Fibroblast of peridontal ligament (primary cell): ENCODE measurements around the gene PLBD2.

ENCODE experiments used
- DNase-seq: peaks from one replicate; pipeline ENCODE4 v3.0.0-alpha.2; 2010; ENCODE audit errors: extremely low read depth

The PLBD2 gene

DNA sequence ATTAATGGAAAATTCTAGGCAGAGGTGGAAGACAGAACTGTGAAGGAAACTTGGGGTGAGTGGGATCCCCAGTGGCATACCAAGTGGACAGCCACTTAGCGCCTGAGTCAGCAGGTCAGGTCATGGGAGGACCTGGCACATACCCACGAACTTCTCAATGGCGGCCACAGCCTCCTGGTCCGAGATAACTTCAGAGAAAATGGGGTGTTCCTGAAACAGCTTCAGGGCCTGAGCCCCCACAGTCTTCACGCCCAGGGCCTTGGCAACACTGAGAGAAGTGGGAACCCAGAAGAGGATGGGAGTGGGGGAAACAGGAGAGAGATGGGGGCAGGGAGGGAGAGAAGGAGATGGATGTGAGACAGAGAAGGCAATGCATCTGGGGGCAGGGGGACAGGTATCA is 35.4 kb downstream of the PLBD2 start:
- DNase-seq = no peak

DNA sequence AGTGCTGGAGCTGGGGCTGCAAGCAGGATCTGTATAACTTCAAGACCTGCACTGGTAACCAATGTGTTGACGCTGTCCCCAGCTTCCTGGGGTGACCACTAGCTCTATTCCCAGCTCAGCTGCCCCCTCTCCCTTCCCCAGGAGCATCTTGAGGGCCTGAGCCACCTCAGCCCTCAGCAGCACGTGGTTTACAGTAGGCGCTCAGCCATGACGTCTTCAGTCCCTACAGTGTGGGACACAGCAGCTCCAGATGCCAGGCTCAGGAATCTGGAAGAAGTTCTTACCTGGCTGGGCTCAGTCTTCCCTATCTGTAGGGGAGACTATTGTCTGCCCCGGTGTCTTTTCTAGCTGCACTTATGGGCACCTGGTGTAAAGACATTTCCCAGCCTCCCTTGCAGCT is 36.7 kb downstream of the PLBD2 start:
- DNase-seq = no peak

DNA sequence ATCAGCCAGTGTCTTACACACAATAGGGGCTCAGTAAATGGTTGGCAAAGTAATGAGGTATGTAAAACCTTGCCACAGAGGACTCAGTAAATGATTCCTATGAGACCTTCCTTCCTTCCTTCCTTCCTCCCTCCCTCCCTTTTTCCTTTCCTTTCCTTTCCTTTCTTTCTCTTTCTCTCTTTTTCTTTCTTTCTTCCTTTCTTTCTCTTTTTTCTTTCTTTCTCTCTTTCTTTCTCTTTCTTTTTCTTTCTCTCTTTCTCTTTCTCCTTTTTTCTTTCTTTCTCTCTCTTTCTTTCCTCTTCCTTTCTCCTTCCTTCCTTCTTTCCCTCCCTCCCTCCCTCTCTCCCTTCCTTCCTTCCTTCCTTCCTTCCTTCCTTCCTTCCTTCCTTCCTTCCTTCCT is 37.8 kb downstream of the PLBD2 start:
- DNase-seq = no peak

DNA sequence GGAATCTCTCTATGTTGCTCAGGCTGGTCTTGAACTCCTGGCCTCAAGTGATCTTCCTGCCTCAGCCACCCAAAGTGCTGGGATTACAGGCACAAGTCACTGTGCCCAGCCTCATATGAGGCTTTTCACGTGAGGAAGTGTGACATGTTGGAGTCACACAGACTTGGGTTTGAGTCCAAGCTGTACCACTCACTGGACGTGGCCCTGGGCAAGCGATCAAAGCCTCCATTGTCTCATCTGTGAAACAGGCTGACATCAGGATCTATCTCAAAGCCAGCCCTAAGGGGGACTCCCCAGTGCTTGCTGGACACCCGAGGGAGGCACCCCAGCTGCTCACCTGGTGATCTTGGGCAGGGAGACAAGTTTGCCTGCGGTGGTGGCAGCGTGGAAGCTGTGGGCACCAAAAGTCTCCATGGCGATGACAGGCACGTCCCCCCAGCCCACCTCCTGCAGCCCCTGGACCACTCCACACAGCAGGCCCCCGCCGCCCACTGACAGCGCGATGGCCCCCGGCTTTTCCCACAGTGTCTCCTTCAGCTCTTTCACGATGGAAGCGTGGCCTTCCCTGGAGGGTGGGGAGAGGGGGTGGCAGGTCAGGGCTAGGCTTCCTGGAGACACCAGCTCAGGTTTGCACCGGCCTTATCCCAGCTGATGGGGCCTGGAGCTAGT is 38.6 kb downstream of the PLBD2 start:
- DNase-seq = no peak

DNA sequence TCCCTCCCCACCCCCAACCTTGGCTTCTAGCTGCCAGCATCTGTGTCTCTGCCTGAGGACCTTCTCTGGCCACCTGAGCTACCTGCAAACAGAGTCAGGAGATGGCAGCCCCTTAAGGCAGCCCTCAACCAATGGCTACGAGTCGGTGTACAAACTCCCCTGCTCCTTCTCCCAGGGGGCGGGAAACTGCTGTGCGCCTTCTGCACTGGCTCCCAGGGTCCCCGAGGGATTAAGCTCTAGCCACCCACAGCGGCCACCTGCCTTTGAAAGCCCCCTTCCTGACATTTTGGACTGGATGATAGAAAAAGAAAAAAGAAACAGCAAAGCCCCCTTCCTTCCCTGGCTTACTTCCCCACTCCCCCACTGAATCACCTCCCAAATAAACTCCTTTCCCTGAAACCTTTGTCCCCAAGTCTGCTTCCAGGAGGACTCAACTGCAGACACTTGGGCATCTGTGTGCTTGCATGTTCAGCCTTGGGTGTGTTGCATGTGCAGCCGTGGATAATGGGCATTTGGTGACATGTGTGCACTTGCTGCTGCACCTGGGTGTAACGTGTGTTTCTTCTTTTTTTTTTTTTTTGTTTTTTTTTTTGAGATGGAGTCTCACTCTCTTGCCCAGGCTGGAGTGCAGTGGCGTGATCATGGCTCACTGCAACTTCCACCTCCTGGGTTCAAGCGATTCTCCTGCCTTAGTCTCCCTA is 39.3 kb downstream of the PLBD2 start:
- no peak for DNase-seq

DNA sequence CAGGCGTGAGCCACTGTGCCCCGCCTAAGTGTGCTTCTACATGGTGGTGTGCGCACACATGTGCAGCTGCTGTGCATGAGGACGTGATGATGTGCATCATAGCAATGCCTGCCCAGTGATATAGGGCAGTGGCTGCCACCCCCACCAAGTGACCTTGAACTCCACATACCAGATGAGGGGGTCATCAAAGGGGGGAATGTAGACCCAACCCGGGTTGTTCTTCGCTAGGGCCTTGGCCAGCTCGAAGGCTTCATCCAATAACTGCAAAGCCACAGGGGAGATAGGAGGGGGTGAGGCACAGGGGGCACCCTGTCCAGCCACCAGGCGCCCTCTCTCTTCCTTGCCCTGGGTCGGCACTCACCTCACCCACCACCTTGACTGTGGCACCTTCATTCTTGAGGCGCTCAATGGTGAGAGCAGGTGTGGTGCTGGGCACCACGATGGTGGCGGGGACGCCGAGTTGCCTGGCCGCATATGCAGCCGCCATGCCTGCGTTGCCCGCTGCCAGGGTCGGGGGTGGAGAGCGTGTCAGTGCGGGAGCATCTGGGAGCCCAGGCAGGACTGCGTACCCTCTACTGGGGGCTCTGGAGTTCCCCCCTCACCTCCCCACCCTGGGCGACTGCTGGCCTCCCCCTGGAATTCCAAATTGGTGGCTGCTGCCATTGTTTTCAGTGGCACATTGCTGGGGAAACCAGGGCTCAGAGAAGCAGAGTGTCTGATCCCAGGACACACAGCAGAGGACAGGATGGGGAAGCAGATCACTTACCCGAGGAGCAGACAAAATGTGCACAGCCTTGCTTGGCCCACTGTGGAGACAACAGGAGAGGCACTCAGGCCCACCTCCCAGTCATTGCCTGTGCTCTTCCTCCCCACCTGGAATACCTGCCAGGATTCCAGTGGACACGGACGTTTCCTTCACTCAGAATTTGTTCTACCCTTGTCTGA is 40.2 kb downstream of the PLBD2 start:
- DNase-seq = no peak

DNA sequence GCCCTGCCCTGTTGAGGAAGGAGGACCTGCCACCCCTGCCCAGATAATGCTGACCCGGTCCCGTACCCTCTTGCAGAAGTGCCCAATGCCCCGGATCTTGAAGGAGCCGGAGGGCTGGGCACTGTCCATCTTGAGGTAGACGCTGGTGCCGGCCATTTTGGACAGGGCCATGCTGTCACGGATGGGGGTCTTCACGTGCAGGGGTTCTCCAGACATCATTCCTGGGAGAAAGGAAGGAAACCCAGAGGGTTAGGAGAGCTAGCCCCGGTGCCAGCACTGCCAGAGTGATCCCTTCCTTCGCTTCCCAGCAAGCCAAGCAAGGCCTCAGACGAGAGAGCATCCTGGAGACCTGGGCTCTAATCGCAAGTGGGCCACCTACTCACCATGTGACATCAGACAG is 41.1 kb downstream of the PLBD2 start:
- no peak for DNase-seq

DNA sequence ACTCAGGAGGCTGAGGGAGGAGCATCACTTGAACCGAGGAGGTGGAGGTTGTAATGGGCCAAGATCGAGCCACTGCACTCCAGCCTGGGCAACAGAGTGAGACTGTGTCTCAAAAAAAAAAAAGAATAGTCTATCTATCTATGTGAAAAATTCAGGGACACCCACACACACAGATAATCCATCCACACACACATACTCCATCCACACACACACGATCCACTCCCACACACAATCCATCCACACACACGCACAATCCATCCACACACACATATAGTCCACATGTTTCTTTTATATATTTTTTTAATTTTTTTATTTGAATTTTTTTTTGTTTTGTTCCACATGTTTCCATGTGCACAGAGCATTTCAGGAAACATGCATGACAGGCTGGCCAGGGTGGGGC is 42.0 kb downstream of the PLBD2 start:
- no peak for DNase-seq

DNA sequence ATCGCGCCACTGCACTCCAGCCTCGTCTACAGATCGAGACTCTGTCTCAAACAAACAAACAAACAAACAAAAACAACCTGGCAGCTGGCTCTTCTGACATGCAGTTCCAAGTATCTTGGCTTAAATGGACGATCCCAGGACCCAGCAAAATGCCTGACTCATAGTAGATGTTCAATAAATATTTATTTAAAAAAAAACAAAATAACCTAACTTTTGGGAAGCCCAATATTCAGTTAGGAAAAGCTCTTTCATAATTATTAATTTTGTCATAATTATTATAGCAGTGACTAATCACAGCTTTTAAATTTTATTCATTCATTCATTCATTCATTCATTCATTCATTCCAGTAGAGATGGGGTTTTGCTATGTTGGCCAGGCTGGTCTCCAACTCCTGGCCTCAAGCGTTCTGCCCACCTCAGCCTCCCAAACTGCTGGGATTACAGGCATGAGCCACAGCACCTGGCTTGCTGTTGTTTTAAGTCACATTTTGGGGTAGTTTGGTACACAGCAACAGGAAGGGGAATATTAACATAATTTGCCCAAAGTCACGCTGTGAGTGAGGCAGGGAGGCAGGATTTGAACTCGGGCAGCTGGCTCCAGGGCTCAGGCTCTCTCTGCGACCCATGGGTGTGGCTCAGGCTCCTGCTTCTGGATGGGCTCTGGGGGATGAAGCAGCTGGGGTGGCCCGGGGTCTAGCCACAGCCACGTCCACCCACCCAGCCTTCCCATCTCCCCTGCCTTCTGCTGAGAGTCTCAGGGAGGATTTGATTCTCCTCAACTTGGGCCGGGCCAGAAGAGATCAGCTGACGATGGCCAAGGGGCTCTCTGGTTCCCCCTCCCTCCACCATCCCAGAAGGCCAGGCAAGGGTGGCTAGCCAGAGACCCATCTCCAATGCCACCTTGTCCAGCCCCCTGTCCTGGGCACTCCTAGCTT is 42.9 kb downstream of the PLBD2 start:
- DNase-seq = no peak

DNA sequence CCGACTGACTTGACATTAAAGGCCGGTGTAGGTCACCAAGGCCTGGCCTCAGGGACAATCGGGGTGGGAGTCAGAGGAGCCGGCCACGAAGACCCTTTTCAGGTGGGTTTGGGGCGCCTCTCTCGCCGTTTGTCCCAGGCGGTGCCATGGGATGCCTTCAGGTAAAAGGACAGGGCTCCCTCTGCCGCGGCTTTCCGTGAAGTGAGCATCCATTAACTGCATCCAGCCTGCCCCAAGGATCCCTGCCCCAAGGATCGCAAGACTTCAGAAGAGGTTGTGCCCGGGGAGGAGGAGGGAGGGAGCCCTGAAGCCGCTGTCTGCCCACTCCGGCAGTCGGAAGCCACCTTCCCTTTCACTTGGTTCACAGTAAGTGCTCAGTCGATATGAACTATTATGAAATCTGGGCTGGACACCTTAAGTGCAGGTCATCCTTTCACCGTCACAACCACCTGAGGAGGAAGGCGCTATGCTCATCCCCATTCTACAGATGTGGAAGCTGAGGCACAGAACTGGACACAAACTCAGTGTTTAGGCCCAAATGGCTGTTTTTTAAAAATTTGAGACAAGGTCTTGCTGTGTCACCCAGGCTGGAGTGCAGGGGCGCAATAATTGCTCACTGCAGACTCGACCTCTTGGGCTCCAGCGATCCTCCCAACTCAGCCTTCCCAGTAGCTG is 44.3 kb downstream of the PLBD2 start:
- DNase-seq = no peak

DNA sequence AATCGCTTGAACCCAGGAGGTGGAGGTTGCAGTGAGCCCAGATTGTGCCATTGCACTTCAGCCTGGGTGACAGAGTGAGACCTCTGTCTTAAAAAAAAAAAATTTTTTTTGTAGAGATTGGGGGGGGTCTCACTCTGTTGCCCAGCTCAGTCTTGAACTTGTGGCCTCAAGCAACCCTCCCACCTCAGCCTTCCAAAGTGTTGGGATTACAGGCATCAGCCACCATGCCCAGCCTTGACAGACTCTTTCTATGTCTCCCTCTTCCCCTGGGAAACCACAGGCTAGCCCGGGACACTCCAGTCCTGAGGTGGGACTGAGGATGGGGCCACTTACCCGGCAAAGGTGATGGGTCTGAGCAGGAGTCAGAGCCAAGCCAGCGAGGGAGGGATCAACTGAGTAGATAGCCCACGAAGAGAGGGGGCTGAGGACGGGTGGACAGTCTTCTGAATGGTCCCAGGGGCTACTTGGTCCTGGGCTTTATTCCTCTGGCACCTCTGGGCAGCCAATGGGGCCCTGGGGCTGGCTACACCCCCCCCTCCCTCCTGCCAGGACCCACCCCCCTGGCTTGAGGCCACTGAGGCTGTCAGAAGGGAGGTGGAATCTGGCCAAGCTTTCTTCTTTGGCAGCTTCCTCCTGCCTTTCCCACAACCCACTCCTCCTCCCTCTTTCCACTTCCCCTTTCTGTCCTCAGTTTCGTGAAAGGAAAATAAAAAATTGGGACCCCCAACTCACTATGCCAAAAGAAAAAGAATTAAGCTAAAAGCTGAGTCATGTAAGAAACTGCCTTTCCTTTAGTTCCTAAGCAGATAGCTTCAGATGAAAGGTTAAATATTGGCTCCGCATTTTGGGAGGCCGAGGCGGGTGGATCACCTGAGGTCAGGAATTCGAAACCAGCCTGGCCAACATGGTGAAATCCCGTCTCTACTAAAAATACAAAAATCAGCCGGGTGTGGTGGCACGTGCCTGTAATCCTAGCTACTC is 45.3 kb downstream of the PLBD2 start, which contains the start of gene SDS:
SDS (minus strand) TSS at position 453 of the 981 bp plus-strand sequence. CDS start 4,179 bp downstream, outside the sequence.
- peak; percentile 59 for DNase-seq

DNA sequence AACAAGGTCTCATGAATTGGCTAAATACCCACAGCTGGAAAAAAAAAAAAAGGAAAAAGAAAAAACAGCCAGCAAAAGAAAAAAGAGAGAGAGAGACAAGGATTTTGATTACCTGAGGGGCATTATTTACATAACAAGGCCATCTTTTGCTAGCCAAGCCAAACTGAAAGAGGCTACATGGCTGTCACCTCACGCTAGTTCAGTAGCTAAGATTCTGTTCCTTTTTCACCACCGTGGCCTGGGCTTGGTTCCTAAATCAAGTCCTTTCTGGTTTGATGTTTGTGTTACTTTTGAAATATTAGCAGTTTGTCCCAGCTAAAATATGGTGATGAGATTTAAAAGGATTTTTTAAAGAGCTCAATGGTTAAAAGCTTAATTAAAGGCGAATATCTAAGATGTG is 47.3 kb downstream of the PLBD2 start:
- DNase-seq = no peak

DNA sequence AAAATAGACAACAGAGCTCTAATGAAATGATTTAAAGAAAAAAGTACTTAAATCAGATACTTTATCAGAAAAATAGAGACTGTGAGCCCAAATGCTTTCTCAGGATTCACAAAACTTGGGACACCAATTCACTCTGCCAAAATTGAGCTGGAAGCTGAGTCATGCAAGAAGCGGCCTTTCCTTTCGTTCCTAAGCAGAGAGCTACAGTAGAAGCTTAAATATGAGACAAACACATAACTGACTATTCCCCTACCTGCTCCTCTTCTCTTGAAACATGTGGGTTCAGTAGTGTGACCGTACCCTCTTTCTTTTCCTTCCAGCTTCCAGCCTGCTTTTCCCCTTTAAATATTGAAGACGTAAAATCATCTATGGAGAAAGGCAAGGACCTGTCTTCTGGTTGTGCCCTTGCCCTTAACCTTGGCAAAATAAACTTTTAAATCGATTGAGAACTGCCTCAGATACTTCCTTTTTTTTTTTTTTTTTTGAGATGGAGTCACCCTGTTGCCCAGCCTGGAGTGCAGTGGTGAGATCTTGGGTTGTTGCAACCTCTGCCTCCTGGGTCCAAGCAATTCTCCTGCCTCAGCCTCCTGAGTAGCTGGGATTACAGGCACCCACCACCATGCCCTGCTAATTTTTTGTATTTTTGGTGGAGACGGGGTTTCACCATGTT is 49.7 kb downstream of the PLBD2 start:
- peak; percentile 80 for DNase-seq

DNA sequence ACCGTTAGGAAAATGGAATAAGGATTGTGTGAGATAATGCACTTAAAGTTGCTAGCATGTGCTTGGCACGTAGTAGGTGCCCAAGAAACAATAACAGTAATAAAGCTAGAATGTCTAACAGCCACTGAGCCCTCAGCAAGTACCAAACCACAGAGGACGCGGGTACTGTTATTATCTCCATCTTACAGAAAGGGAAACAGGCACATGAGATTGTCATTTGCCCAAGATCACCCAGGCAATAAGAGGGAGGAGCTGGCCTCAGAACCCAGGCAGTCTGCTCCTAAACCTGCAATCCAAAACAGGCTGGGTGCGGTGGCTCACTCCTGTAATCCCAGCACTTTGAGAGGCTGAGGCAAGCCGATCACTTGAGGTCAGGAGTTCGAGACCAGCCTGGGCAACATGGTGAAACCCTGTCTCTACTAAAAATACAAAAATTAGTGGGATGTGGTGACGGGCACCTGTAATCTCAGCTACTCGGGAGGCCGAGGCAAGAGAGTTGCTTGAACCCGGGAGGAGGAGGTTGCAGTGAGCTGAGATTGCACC is 50.4 kb downstream of the PLBD2 start:
- no peak for DNase-seq

DNA sequence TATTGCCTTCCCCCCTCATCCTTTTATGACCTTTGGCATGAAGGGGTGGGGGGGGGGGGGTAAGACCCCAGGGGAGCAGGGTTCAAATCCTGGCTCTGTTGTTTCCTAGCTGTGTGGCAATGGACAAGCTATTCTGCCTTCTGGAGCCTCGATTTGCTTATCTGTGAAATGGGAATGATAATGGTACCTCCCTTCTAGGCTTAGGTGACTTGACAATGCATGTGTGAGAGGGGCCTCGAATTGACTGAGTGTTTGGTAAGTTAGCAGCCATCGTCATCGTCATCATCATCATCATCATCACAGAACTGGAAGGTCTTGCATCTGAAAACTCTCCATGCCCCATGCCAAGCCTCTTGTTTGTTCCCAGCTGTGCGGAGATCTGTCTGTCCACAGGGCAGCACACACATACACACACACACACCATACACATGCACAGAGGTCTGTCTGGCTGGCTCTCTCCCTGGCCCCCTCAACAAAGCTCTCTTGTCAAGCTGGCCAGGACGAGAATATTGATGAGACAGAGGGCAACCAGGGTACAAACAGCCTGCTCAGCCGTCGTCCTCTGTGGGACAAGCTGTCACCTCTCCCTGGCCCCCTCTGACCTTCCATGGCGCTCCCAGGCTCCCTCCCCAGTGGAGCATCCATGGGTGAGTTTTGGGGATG is 51.2 kb downstream of the PLBD2 start:
- no peak for DNase-seq

DNA sequence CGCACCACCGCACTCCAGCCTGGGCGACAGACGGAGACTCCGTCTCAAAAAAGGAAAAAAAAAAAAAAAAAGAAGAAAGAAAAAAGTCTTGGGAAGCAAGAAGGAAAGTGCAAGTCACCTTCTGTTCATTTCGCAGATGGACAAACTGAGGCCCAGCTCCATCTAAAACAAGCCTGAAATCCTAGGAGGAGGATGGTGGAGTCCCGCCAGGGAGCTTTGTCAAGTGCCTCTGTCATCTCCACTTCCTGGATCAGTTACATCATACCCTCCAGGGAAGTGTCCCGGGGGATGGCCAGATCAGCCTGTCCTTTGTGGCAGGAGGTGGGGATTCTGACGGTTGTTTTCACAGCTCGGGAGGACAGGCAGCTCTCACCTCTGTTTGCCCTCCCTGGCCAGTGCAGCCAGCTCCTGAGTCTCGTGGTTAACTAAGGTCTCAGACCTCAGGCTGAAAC is 55.1 kb downstream of the PLBD2 start:
- DNase-seq = no peak

DNA sequence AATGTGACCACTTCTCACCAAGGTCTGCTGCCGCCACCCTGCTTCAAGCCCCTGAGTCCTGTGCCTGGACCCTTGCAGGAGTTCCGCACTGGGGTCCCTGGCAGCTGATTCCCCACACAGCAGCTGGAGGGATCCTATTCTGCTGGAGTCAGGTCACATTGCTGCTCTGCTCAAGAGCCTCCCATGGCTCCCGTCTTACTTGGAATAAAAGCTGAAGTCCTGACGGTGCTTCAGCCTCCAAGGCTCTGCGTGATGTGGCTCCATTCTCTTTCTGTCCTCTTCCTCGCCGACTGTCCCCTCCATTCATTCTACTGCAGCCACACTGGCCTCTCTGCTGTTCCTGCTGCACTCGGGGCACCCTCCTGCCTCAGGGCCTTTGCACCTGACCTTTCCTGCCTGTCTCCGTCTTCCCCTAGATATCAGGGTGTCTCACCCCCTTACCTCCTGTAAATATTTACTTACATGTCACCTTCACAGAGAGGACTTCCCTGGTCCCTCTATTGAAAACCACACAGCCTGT is 56.2 kb downstream of the PLBD2 start:
- DNase-seq = no peak
